GM12865 (cell line): Measurements from ENCODE around the gene ANKRD23.

Experiments
- DNase-seq: peaks from one replicate; pipeline ENCODE4 v3.0.0; 2010; ENCODE audit warnings: low read depth
- H3K4me3 ChIP-seq: 2 replicates; pipeline ENCODE4 v1.5.1; 2011; ENCODE audit warnings: mild to moderate bottlenecking, low read depth, low read length, control low read depth
- TF ChIP-seq, protein P1 (sequence below): IDR thresholded peaks from 2 replicates; pipeline ENCODE4 v1.5.1; 2011; ENCODE audit warnings: low read length, control low read depth, low read depth, inconsistent platforms; ENCODE audit not compliant: insufficient read depth; ENCODE audit errors: missing control alignments

ANKRD23 gene

GRCh38 chr2:96826546-96827278, 17.1 kb downstream of the ANKRD23 start:
- TF ChIP-seq, protein P1, sequence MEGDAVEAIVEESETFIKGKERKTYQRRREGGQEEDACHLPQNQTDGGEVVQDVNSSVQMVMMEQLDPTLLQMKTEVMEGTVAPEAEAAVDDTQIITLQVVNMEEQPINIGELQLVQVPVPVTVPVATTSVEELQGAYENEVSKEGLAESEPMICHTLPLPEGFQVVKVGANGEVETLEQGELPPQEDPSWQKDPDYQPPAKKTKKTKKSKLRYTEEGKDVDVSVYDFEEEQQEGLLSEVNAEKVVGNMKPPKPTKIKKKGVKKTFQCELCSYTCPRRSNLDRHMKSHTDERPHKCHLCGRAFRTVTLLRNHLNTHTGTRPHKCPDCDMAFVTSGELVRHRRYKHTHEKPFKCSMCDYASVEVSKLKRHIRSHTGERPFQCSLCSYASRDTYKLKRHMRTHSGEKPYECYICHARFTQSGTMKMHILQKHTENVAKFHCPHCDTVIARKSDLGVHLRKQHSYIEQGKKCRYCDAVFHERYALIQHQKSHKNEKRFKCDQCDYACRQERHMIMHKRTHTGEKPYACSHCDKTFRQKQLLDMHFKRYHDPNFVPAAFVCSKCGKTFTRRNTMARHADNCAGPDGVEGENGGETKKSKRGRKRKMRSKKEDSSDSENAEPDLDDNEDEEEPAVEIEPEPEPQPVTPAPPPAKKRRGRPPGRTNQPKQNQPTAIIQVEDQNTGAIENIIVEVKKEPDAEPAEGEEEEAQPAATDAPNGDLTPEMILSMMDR, result no peak

DNA sequence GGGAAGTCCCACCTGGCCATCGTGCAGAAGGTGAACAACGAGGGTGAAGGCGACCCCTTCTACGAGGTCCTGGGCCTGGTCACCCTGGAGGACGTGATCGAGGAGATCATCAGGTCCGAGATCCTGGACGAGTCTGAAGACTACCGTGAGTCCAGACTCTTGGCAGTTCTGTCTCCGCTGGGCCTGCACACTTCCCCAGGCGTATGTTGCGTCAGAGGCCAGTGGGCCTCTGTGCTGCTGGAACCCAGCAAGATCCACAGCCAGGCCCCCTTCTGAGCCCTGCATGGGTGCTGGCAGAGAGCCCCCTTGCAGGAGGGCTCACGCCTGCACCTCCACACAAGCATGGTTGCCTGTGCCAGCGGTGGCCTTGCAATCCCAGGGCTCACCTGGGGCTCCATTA, 18.8 kb downstream of the ANKRD23 start:
- TF ChIP-seq, protein P1, result no peak

More at GRCh38 chr2:96826546-96827278, 17.1 kb downstream of the ANKRD23 start:
- DNase-seq, result no peak
- H3K4me3 ChIP-seq, result no peak overlapping the region

GRCh38 chr2:96824079-96824870, 19.5 kb downstream of the ANKRD23 start:
- DNase-seq, result no peak

More for the DNA sequence above, 18.8 kb downstream of the ANKRD23 start:
- DNase-seq, result no peak
- no peak overlapping the region for H3K4me3 ChIP-seq

DNA sequence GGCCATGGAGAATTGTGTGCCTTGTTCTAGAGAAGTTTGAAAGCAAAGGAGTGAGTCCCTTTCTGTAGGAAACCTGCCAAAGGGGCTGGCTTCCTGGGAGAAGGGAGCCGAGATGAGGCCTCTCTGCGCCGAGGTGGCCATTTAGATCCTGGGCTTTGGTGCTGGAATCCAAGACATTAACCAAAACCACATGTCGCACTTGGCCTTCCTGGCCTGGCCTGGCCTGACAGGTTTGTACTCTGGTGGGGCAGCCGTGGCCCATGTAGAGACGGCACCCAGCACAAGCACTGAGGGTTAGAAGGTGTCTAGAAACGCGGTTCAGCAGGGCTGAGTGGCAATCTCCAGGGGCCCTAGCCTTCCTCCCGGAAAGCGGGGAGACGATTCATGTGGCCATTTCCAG, 20.6 kb downstream of the ANKRD23 start:
- TF ChIP-seq, protein P1, result no peak
- no peak overlapping the region for H3K4me3 ChIP-seq
- DNase-seq, result no peak

More at GRCh38 chr2:96824079-96824870, 19.5 kb downstream of the ANKRD23 start:
- no peak overlapping the region for H3K4me3 ChIP-seq
- TF ChIP-seq, protein P1, result no peak

- TF ChIP-seq, protein P1, result no peak
- DNase-seq, result no peak
- H3K4me3 ChIP-seq, result no peak overlapping the region
Observed at GRCh38 chr2:96822786-96823185, 21.0 kb downstream of the ANKRD23 start.

DNA sequence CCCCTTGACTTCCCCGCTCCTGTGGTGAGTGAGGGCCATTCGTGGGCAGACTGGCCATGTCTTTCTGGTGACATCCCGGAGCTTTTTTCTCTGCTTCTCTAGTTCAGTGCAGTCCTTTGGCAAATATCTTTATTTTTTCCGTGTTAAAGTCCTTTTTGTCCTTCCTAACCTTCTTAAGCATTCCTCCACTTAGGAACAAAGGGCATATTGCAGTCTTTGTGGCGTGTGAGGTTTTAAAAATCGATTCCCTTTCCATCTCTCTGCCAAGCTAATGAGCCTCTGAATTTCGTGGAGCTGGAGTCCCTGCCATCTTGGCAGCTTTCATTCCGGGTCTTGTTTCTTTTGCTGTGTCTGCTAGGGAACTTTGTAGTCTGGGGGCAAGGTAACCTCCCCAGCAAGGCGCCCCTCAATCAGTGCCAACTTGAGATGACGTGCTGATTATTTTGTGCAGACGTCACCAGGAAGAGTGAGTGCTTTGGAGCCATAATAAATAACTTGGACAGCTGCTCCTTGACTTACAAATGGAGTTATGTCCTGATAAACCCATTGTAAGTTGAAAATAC, 22.6 kb downstream of the ANKRD23 start:
- TF ChIP-seq, protein P1, result no peak
- H3K4me3 ChIP-seq, result no peak overlapping the region
- no peak for DNase-seq
